ENCODE results near the gene SPRYD3.
"Not testable (repeated sequence)": the region's sequence is repeated elsewhere in the genome, so short reads cannot be mapped to it uniquely, and the experiment has no call there.

The SPRYD3 gene

GRCh38 chr12:53101931-53102781, 23.0 kb upstream of the SPRYD3 start:
- no peak for DNase-seq (ENCODE audit: low spot score)

DNA sequence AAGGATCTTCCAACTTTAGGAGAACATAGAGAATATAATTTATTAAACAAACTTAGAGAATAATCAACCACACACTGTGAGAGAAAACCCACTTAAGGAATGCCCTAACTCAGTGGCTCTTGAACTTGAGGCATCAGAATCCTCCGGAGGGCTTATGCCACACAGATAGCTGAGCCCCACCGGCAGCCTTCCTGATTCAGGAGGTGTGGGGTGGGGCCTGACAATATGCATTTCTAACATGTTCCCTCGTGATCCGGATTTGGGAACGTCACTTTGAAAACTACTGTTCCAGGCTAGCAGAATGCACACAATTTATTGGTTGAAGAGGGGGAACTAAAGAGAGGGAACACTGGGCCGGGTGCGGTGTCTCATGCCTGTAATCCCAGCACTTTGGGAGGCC, 22.1 kb upstream of the SPRYD3 start:
- no peak for DNase-seq (ENCODE audit: low spot score)

- DNase-seq (ENCODE audit: low spot score) = no peak
These were observed 21.4 kb upstream of the SPRYD3 start for GRCh38 chr12:53100466-53101151.

GRCh38 chr12:53099071-53099882, 20.1 kb upstream of the SPRYD3 start:
- peak; percentile 99 for DNase-seq (ENCODE audit: low spot score)

DNA sequence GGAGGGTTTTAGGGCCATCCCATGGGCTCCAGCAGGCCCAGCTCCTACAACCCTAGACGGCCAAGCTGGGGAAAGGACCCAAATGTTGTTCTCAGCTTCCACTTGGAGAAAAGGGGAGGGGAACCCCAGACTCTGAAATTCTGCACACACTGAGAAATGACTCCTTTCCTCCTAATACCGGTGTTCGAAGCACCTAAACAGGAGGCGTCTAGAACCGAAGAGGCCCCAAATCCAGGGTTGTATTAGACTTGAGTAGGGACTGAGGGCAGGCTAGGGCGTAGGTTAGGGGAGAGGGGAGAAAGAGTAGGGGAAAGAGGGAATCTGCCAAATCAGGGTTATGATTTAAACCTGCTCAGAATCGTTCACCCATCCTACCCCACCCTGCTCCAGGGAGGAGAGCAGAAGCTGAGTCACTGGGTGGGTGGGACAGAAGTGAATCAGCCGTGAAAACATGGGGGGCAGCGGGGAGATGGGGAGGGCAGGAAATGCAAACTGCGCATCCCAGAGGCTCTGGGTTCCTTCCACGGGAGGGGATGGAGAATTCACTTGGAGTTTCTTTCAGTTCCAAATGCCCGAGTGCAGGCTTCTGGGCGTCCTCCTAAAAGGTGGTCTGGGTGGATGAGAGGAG, 19.3 kb upstream of the SPRYD3 start:
- peak; percentile 91 for DNase-seq (ENCODE audit: low spot score)

- DNase-seq (ENCODE audit: low spot score) = peak; percentile 79
These were observed 18.6 kb upstream of the SPRYD3 start, which contains the start of gene IGFBP6 for GRCh38 chr12:53097564-53098353. Gene IGFBP6 (plus strand): TSS chr12:53097667. CDS start chr12:53097718, 51 bp downstream.

- DNase-seq (ENCODE audit: low spot score) = peak; percentile 47
These were observed 18.0 kb upstream of the SPRYD3 start for GRCh38 chr12:53097207-53097563.

- no peak for DNase-seq (ENCODE audit: low spot score)
These were observed 17.6 kb upstream of the SPRYD3 start for GRCh38 chr12:53096759-53097158.

GRCh38 chr12:53096089-53096741, 17.0 kb upstream of the SPRYD3 start:
- no peak for DNase-seq (ENCODE audit: low spot score)

GRCh38 chr12:53095596-53095895, 16.4 kb upstream of the SPRYD3 start:
- DNase-seq (ENCODE audit: low spot score) = not testable (repeated sequence)

DNA sequence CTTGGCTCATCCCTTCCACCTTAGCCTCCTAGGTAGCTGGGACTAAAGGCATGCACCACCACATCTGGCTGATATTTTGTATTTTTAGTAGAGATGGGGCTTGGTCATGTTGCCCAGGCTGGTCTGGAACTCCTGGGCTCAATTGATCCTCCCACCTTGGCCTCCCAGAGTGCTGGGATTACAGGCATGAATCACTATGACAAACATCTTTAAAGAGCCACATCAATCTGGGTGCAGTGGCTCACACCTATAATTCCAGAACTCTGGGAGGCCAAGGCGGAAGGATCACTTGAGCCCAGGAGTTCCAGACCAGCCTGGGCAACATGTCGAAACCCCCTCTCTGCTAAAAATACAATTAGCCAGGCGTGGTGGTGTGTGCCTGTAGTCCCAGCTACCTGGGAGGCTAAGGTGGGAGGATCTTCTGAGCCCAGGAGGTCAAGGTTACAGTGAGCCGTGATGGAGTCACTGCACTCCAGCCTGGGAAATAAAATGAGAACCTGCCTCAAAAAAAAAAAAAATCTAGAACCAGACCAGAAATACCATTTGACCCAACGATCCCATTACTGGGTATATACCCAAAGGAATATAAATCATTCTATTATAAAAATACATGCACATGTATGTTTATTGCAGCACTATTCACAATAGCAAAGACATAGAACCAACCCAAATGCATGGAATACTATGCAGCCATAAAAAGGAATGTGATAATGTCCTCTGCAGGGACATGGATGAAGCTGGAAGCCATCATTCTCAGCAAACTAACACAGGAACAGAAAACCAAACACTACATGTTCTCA, 15.8 kb upstream of the SPRYD3 start:
- peak; percentile 22 for DNase-seq (ENCODE audit: low spot score)

GRCh38 chr12:53094394-53094787, 15.2 kb upstream of the SPRYD3 start:
- DNase-seq (ENCODE audit: low spot score) = no peak

DNA sequence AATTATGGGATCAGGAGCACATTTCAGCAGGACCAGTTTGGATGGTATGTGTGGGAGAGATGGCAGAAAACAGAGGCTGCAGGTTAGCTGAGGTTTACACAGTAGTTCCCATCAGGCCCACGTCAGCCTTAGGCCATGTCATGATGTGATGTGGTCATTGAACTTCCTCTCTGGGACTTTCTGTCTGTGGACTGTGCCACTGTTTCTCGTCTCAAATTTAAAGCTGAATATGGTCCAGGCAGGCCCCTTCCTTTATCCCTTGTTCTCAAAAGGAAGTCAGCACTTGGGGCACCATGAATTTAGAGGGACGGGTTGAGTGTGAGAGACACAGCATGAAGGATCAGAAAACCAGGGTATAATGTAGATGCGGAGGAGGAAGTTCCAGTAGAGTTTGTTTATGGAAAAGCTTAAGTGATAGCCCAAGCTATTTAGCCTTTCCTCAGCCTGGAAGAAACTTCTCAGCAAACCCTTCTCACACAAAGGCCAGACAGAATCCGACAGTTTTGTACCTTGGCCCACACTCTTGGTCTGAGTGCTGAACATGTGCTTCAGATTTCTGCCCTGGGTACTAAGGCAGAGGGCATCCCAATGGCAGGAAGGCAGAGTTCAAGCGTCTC, 14.7 kb upstream of the SPRYD3 start:
- DNase-seq (ENCODE audit: low spot score) = no peak

GRCh38 chr12:53091756-53092155, 12.6 kb upstream of the SPRYD3 start:
- no peak for DNase-seq (ENCODE audit: low spot score)

DNA sequence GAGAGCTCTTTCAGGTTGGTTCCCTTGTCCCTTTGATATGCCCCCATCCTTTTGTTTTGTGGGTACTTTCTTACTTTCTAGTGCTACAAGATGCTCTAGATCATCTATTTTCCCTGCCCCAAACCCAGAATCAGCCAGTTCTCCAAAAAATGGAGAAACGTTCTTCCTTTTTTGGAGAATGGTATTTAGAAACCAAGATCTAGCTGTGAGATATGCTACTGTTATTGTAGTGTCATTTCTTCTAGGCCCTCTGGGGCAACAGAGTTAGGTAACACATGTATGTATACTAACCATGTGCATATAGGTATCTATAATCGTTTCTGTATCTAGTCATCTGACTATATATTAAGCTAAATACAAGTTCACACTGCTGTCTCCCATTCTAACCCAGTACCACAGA, 11.4 kb upstream of the SPRYD3 start:
- no peak for DNase-seq (ENCODE audit: low spot score)

DNA sequence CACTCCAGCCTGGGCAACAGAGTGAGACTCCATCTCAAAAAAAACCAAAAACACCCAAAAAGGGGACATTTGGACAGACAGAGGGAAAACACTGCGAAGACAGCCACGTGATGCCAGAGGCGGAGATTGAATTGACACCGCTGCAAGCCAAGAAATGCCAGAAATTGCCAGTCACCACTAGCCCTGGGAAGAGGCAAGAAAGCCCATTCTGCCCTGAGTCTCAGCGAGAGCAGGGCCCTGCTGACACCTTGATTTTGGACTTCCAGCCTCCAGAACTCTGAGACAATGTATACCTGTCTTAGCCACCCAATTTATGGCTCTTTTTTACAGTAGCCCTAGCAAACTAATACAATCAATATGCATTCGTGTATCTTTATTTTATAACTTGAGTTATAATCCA, 10.9 kb upstream of the SPRYD3 start:
- no peak for DNase-seq (ENCODE audit: low spot score)

- no peak for DNase-seq (ENCODE audit: low spot score)
These were observed 7.2 kb upstream of the SPRYD3 start for GRCh38 chr12:53086361-53086760.

DNA sequence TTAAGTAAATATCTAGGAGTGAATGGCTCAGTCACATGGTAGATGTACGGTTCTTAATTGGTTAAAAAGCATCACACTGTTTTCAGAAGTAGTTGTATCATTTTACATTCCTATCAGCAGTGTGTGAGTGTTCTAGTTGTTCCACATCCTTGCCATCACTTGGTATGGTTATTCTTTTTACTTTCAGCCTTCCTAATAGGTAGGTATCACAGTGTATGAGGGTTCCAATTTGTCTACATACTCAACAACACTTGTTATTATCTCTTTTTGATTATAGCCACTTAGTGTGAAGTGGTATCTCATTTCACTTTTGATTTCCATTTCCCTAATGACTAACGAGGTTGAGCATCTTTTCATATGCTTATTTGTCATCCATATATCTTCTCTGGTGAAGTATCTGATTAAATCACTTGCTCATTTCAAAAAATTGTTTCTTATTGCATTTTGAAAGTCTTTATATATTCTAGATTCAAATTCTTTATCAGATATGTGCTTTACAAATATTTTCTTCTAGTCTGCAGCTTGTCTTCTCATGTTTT, 3.5 kb upstream of the SPRYD3 start:
- no peak for DNase-seq (ENCODE audit: low spot score)
